Measurements from ENCODE around the gene CABP7.

Gene CABP7

DNA sequence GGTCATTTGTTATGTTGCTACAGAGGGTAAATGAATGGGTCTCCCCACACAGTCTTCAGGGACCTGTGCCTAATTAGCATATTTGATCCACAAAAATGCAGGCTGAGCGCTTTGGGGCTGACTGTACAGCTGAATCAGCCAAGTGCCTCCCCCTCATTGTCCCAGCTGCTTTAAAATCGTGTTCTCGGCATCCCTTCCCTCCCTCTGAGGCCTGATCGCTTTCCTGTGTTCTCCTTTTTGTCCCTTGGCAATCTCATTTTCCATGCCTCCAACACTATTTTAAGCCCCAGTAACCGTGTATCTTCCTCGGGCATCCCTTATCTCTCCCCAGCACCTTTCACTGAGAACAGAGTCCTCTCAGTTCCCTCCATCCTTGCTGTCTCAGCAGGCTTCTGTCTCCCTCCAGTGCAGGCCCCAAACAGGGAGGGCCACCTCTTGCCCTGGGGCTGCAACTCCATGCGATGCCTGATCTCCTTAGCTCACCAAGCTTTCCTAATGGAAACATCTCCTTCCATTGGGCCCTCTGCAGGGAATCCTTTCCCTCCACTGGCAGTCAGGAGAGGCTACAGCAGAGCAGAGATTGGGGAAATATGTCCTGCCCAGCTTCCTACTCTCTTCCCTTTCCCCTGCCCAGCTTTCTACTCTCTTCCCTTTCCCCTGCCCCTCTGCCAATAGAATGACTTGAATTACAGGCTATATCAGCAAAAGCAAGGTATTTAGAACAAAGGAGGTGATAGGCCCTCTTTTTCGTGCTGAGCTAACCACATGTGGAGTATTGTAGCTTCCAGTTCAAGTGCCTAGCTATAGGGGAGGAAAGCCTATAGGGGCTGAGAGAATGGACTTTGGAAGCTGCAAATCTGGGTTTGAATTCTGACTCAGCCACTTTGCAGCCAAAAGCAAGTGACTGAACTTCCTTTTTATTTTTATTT is 61.2 kb downstream of the CABP7 start:
- H3K27ac ChIP-seq: no peak overlapping the region
- no peaks in the 10 kb centered on the region for H3K9me3 ChIP-seq
- no peaks in the 10 kb centered on the region for H3K27me3 ChIP-seq
- TF ChIP-seq Cebpa-rat (IDR thresholded peaks at IDR 0.05): no peak
- H4K20me1 ChIP-seq: no peaks in the 10 kb centered on the region
- H3K4me2 ChIP-seq: no peak overlapping the region
- H3K4me1 ChIP-seq: peaks cover 15% of the 10 kb centered on the region
- no peak overlapping the region; the same call in 1 of the 2 replicates for H3K9ac ChIP-seq
- H3K4me3 ChIP-seq: no peak overlapping the region
- 0 out of 2 replicates have a peak, but pooled peaks cover 2% of the 10 kb centered on the region for H3K36me3 ChIP-seq

Measured in BLaER1 (cell line).